Activated CD4-positive, alpha-beta memory T cell treated with anti-CD3 and anti-CD28 coated beads for 36 hours (primary cell): ENCODE results near the gene ANKRD44. TPM values are rescaled to one million over a fixed set of nuclear protein-coding genes. Genes with fewer than 3 reads are reported as not detected.

Source experiments
- CTCF ChIA-PET: fragments of 350-600 bp; sonication (Branson Sonifier 250); formaldehyde crosslinking; loops from one replicate; lab custom pipeline; 2021; ENCODE audit warnings: antibody characterized with exemption, inconsistent platforms; lab: Charles Lee
- POLR2A ChIA-PET: fragments of 350-600 bp; sonication (Branson Sonifier 250); formaldehyde crosslinking; loops from one replicate; lab custom pipeline; 2021; ENCODE audit warnings: antibody characterized with exemption; lab: Charles Lee
- DNase-seq: peaks from one replicate; pipeline ENCODE4 v3.0.0-alpha.2; 2020
- H3K27ac Mint-ChIP-seq: one replicate; pipeline ENCODE4 v1.8.0; 2021; ENCODE audit warnings: mixed read lengths
- H3K27me3 Mint-ChIP-seq: one replicate; pipeline ENCODE4 v1.8.0; 2021; ENCODE audit warnings: mixed read lengths
- H3K36me3 Mint-ChIP-seq: one replicate; pipeline ENCODE4 v1.8.0; 2021; ENCODE audit warnings: mixed read lengths
- H3K4me1 Mint-ChIP-seq: one replicate; pipeline ENCODE4 v1.8.0; 2021; ENCODE audit warnings: low read depth, mixed read lengths
- H3K4me3 Mint-ChIP-seq: one replicate; pipeline ENCODE4 v1.8.0; 2021; ENCODE audit warnings: mild to moderate bottlenecking, mixed read lengths
- H3K9me3 Mint-ChIP-seq: one replicate; pipeline ENCODE4 v1.8.0; 2021; ENCODE audit warnings: mixed read lengths
- intact Hi-C: fragments of 100-400 bp; cut with micrococcal nuclease; formaldehyde crosslinking; loops from one replicate; pipeline ENCODE4 v1.15.1; 2023
- total RNA-seq, 2 experiments: library from RNA; stranded (reverse); gene quantifications; one replicate each; pipeline ENCODE4 v1.2.3, GENCODE V29; 2021

The ANKRD44 gene
- total RNA-seq, 2 experiments from 2014 or later = 123 to 125 TPM

- CTCF ChIA-PET = interaction anchor here (1.0 to 1.4 kb wide), 6 partner anchors 9 to 73 kb away, joined by 3 to 6 read pairs (median 4); no protein-coding TSS in a partner anchor
Observed at GRCh38 chr2:197238043-197238365, 72.6 kb downstream of the ANKRD44 start.

GRCh38 chr2:197237291-197238042 lies 73.1 kb downstream of the ANKRD44 start:
- POLR2A ChIA-PET = interaction anchor here (0.6 to 2.9 kb wide), 15 partner anchors 9 to 71 kb away, joined by 3 to 16 read pairs (median 5); partner anchors contain the start of gene ANKRD44
- CTCF ChIA-PET = interaction anchor here (1.0 to 1.6 kb wide), 10 partner anchors 9 to 74 kb away, joined by 3 to 11 read pairs (median 4); no protein-coding TSS in a partner anchor
- intact Hi-C loops = loop anchor here (1.0 kb wide), 3 partner anchors 9 to 57 kb away; no protein-coding TSS in a partner anchor
- H3K4me1 Mint-ChIP-seq = peaks cover 82% of the 10 kb centered on the region
- H3K36me3 Mint-ChIP-seq = peaks cover 3% of the 10 kb centered on the region
- H3K9me3 Mint-ChIP-seq = no peaks in the 10 kb centered on the region
- peak overlapping the region; percentile 92 for H3K27ac Mint-ChIP-seq
- no peak for DNase-seq
- peak overlapping the region; percentile 62 for H3K4me3 Mint-ChIP-seq
- no peaks in the 10 kb centered on the region for H3K27me3 Mint-ChIP-seq

More at GRCh38 chr2:197238043-197238365, 72.6 kb downstream of the ANKRD44 start:
- DNase-seq = no peak
- POLR2A ChIA-PET = interaction anchor here (0.7 to 2.9 kb wide), 13 partner anchors 10 to 71 kb away, joined by 3 to 16 read pairs (median 5); partner anchors contain the start of gene ANKRD44
- Mint-ChIP-seq H3K4me1 (peaks cover 82% of the 10 kb centered on the region), H3K4me3 (peak overlapping the region; percentile 62), H3K27me3 (no peaks in the 10 kb centered on the region), H3K9me3 (no peaks in the 10 kb centered on the region), H3K27ac (peak overlapping the region; percentile 92), H3K36me3 (peaks cover 5% of the 10 kb centered on the region)
- intact Hi-C loops = loop anchor here (1.0 kb wide), 3 partner anchors 10 to 56 kb away; no protein-coding TSS in a partner anchor

- peaks cover 84% of the 10 kb centered on the region for H3K4me1 Mint-ChIP-seq
- peaks cover 2% of the 10 kb centered on the region for H3K36me3 Mint-ChIP-seq
- intact Hi-C loops = no loop called here
- peak overlapping the region; percentile 62 for H3K4me3 Mint-ChIP-seq
- POLR2A ChIA-PET = interaction anchor here (0.6 to 2.9 kb wide), 9 partner anchors 8 to 72 kb away, joined by 3 to 16 read pairs (median 5); partner anchors contain the start of gene ANKRD44
- peak overlapping the region; percentile 92 for H3K27ac Mint-ChIP-seq
- no peaks in the 10 kb centered on the region for H3K27me3 Mint-ChIP-seq
- no peak for DNase-seq
- no peaks in the 10 kb centered on the region for H3K9me3 Mint-ChIP-seq
- CTCF ChIA-PET = interaction anchor here (0.6 to 1.6 kb wide), 9 partner anchors 8 to 126 kb away, joined by 3 to 11 read pairs (median 3); no protein-coding TSS in a partner anchor
Observed at GRCh38 chr2:197236816-197237215, 73.8 kb downstream of the ANKRD44 start.

GRCh38 chr2:197236159-197236558 lies 74.4 kb downstream of the ANKRD44 start:
- CTCF ChIA-PET = interaction anchor here (0.6 to 1.6 kb wide), 5 partner anchors 17 to 125 kb away, joined by 3 to 11 read pairs (median 4); no protein-coding TSS in a partner anchor
- Mint-ChIP-seq H3K27me3 (no peaks in the 10 kb centered on the region), H3K4me3 (peak overlapping the region; percentile 62), H3K27ac (peak overlapping the region; percentile 92), H3K36me3 (peaks cover 2% of the 10 kb centered on the region), H3K9me3 (no peaks in the 10 kb centered on the region), H3K4me1 (peaks cover 86% of the 10 kb centered on the region)
- intact Hi-C loops = no loop called here
- DNase-seq = no peak
- POLR2A ChIA-PET = interaction anchor here (1.2 to 2.9 kb wide), 3 partner anchors 23 to 44 kb away, joined by 3 to 16 read pairs (median 5); no protein-coding TSS in a partner anchor

- Mint-ChIP-seq H3K4me1 (peaks cover 86% of the 10 kb centered on the region), H3K27me3 (no peaks in the 10 kb centered on the region), H3K27ac (peak overlapping the region; percentile 92), H3K9me3 (no peaks in the 10 kb centered on the region), H3K36me3 (peaks cover 2% of the 10 kb centered on the region), H3K4me3 (no peak overlapping the region)
- ChIA-PET CTCF (interaction anchor here (1.4 kb wide), 1 partner anchor 22 kb away, joined by 4 read pairs; no protein-coding TSS in a partner anchor), POLR2A (interaction anchor here (2.9 kb wide), 1 partner anchor 23 kb away, joined by 16 read pairs; no protein-coding TSS in a partner anchor)
- DNase-seq = no peak
- intact Hi-C loops = no loop called here
Observed at GRCh38 chr2:197235711-197236110, 74.9 kb downstream of the ANKRD44 start.

- Mint-ChIP-seq H3K27ac (peak overlapping the region; percentile 68), H3K36me3 (peaks cover 2% of the 10 kb centered on the region), H3K4me1 (peaks cover 89% of the 10 kb centered on the region), H3K9me3 (no peaks in the 10 kb centered on the region), H3K4me3 (no peak overlapping the region), H3K27me3 (no peaks in the 10 kb centered on the region)
- ChIA-PET POLR2A (no interaction called here), CTCF (interaction anchor here (0.6 kb wide), 2 partner anchors 18 to 22 kb away, joined by 4 read pairs; no protein-coding TSS in a partner anchor)
- intact Hi-C loops = no loop called here
- no peak for DNase-seq
Observed at GRCh38 chr2:197234671-197235191, 75.8 kb downstream of the ANKRD44 start.

- no peak for DNase-seq
- POLR2A ChIA-PET = no interaction called here
- Mint-ChIP-seq H3K4me3 (no peak overlapping the region), H3K27ac (peak overlapping the region; percentile 42), H3K9me3 (no peaks in the 10 kb centered on the region), H3K36me3 (no peaks in the 10 kb centered on the region), H3K4me1 (peaks cover 89% of the 10 kb centered on the region), H3K27me3 (no peaks in the 10 kb centered on the region)
- intact Hi-C loops = no loop called here
- CTCF ChIA-PET = interaction anchor here (1.1 kb wide), 1 partner anchor 65 kb away, joined by 3 read pairs; no protein-coding TSS in a partner anchor
Observed at GRCh38 chr2:197233473-197233872, 77.1 kb downstream of the ANKRD44 start.

- Mint-ChIP-seq H3K27me3 (no peaks in the 10 kb centered on the region), H3K36me3 (peaks cover 2% of the 10 kb centered on the region), H3K4me3 (no peak overlapping the region), H3K9me3 (no peaks in the 10 kb centered on the region), H3K27ac (peak overlapping the region; percentile 38), H3K4me1 (peaks cover 88% of the 10 kb centered on the region)
- no peak for DNase-seq
- ChIA-PET POLR2A (no interaction called here), CTCF (interaction anchor here (0.7 to 1.4 kb wide), 3 partner anchors 10 to 47 kb away, joined by 3 to 4 read pairs (median 3); no protein-coding TSS in a partner anchor)
- intact Hi-C loops = no loop called here
Observed at GRCh38 chr2:197232010-197232409, 78.6 kb downstream of the ANKRD44 start.

- DNase-seq = no peak
- H3K27ac Mint-ChIP-seq = peak overlapping the region; percentile 67
- intact Hi-C loops = no loop called here
- ChIA-PET POLR2A (interaction anchor here (1.8 to 1.9 kb wide), 2 partner anchors 8 to 78 kb away, joined by 8 to 12 read pairs; no protein-coding TSS in a partner anchor), CTCF (interaction anchor here (1.4 to 3.6 kb wide), 2 partner anchors 10 to 38 kb away, joined by 3 to 16 read pairs; no protein-coding TSS in a partner anchor)
- H3K9me3 Mint-ChIP-seq = no peaks in the 10 kb centered on the region
- H3K4me1 Mint-ChIP-seq = peaks cover 80% of the 10 kb centered on the region
- peaks cover 3% of the 10 kb centered on the region for H3K36me3 Mint-ChIP-seq
- no peaks in the 10 kb centered on the region for H3K27me3 Mint-ChIP-seq
- H3K4me3 Mint-ChIP-seq = no peak overlapping the region
Observed at GRCh38 chr2:197229509-197230443, 80.8 kb downstream of the ANKRD44 start.

- peaks cover 70% of the 10 kb centered on the region for H3K4me1 Mint-ChIP-seq
- CTCF ChIA-PET = no interaction called here
- H3K4me3 Mint-ChIP-seq = no peak overlapping the region
- H3K36me3 Mint-ChIP-seq = peaks cover 8% of the 10 kb centered on the region
- POLR2A ChIA-PET = no interaction called here
- H3K9me3 Mint-ChIP-seq = no peaks in the 10 kb centered on the region
- DNase-seq = no peak
- intact Hi-C loops = no loop called here
- H3K27me3 Mint-ChIP-seq = no peaks in the 10 kb centered on the region
- no peak overlapping the region for H3K27ac Mint-ChIP-seq
Observed at GRCh38 chr2:197223451-197223850, 87.1 kb downstream of the ANKRD44 start.
